Kidney (tissue), 14 donors: ENCODE data around the gene KXD1. TPM values are rescaled to one million over a fixed set of nuclear protein-coding genes. Genes with fewer than 3 reads are reported as not detected.
"Not testable (repeated sequence)": the region's sequence is repeated elsewhere in the genome, so short reads cannot be mapped to it uniquely, and the experiment has no call there.

Experiments
- DNase-seq, 5 donors: peaks; one replicate each; pipeline ENCODE4 v3.0.0-alpha.2; 2013 to 2020
- FAIRE-seq: peaks from 2 replicates; lab custom pipeline; 2012; peaks lifted over from hg19 to GRCh38; lab: Jason Lieb, UNC
- H3K27ac ChIP-seq, 2 donors: one replicate each; pipeline ENCODE4 v1.7.0; 2013; ENCODE audit warnings: low read depth in 2 of 2, low read length in 2 of 2, inconsistent platforms in 1 of 2
- H3K27me3 ChIP-seq: one replicate; pipeline ENCODE4 v1.7.1; 2013; ENCODE audit warnings: low read length, inconsistent platforms; ENCODE audit not compliant: control insufficient read depth, insufficient read depth
- H3K36me3 ChIP-seq, 3 donors: one replicate each; pipeline versions ENCODE4 v1.7.0 to v1.7.1; 2013; ENCODE audit warnings: low read length in 3 of 3, control low read depth in 1 of 3, inconsistent platforms in 1 of 3; ENCODE audit not compliant: insufficient read depth in 3 of 3, control insufficient read depth in 2 of 3
- H3K4me1 ChIP-seq, 3 donors: one replicate each; pipeline versions ENCODE4 v1.7.0 to v1.7.1; 2013; ENCODE audit warnings: low read length in 3 of 3, inconsistent platforms in 1 of 3, low read depth in 1 of 3; ENCODE audit not compliant: control insufficient read depth in 2 of 3, insufficient read depth in 2 of 3
- H3K4me3 ChIP-seq, 3 donors: one replicate each; pipeline versions ENCODE4 v1.7.0 to v1.8.1; 2013; ENCODE audit warnings: low read length in 3 of 3, control low read depth in 1 of 3, inconsistent platforms in 1 of 3
- H3K9ac ChIP-seq, 3 donors: one replicate each; pipeline versions ENCODE4 v1.7.0 to v1.7.1; 2013; ENCODE audit warnings: low read length in 3 of 3, control low read depth in 1 of 3, inconsistent platforms in 1 of 3
- H3K9me3 ChIP-seq, 3 donors: one replicate each; pipeline versions ENCODE4 v1.7.0 to v1.7.1; 2013; ENCODE audit warnings: low read length in 3 of 3, control low read depth in 1 of 3, inconsistent platforms in 1 of 3; ENCODE audit not compliant: control insufficient read depth in 2 of 3, insufficient read depth in 1 of 3
- intact Hi-C: fragments of 100-400 bp; cut with DNase I; formaldehyde crosslinking; loops from one replicate; pipeline ENCODE4 v1.11.1; 2022
- polyA plus RNA-seq: library from polyadenylated mRNA; stranded (reverse); fragments of 350-450 nt; fragmentation: Illumina TruSeq; extraction: RNeasy Lipid Tissue Mini Kit (QIAGEN cat#74804); gene quantifications from one replicate; pipeline ENCODE4 v1.2.3, GENCODE V29; 2014; ENCODE audit warnings: low read depth, low replicate concordance; ENCODE audit not compliant: insufficient read depth
- total RNA-seq: library from RNA; stranded (reverse); fragmentation: NEBNext Ultra II Directional; extraction: Animal tissue kit (Norgen Biotek cat#: 25700); gene quantifications from one replicate; pipeline ENCODE4 v1.2.1, GENCODE V29; 2021
- TF ChIP-seq, protein P1 (sequence below): IDR thresholded peaks from 3 replicates; pipeline ENCODE4 v1.5.1; 2012; ENCODE audit warnings: mild to moderate bottlenecking, moderate library complexity, borderline replicate concordance; ENCODE audit not compliant: insufficient read depth; ENCODE audit errors: extremely low read depth
- donor health status: control.
- donor health status: control.
- donor health status: control.
- donor health status: control.
- donor health status: control.
- donor health status: DM: yes; HTN: yes; CAD: no.
- donor health status: Normal renal cell carcinoma (clear cell type).

KXD1 gene
- total and polyA plus RNA-seq, 2 donors from 2014 or later: 56.3 to 69.9 TPM

DNA sequence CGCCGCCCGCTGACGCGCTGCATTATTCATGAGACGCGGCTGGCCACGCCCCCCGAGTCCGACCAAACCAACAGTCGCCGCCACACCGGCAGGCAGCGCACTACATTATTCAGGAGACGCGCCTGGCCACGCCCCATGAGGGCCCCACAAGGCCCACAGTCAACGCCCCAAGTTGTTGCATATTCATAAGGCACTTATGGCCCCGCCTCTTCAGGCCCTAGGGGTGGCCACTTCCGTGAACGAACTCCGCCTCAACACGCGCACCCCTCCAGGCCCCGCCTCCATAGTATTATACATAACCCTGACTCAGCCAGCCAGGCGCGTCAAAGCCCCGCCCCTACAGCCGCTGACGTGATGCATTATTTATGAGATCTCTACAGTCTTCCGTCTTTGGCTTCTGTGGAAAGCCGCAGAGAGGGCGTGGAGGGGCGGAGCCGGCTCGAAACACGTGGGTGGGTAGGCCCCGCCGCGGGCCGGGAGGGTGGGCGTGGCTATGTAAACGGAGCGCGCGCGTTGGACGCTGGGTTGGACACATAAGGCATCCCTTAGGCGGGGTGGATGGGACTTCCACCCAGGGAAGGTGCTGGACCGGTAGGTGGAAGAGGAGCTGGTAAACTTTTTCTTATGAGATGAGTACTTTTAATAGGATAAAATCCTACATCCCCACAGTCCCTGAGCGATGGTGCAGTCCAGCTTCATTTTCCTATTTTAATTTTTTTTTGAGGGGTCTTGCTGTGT lies 35.4 kb upstream of the KXD1 start:
- H3K4me3 ChIP-seq: peak overlapping the region in 2 of 3 donors; percentile 52 to 83

DNA sequence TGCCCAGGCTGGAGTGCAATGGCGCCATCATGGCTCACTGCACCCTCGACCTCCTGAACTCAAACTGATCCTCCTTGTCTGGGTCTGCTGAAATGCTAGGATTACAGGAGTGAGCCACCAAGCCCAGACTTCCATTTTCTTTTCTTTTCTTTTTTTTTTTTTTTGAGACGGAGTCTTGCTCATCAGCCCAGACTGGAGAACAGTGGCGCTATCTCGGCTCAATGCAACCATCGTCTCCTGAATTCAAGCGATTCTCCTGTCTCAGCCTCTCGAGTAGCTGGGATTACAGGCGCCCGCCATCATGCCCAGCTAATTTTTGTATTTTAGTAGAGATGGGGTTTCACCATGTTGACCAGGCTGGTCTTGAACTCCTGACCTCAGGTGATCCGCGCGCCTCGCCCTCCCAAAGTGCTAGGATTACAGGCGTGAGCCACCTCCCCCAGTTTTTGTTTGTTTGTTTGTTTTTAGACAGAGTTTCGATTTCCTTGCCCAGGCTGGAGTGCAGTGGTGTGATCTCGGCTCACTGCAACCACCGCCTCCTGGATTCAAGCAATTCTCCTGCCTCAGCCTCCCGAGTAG lies 34.7 kb upstream of the KXD1 start:
- peaks cover 2 to 19% (median 11%) of the 10 kb centered on the region in 3 donors for H3K4me1 ChIP-seq
- intact Hi-C loops, H3K36me3 ChIP-seq, H3K9ac ChIP-seq, H3K27me3 ChIP-seq, FAIRE-seq, H3K27ac ChIP-seq, DNase-seq, H3K9me3 ChIP-seq: not testable (repeated sequence)
- peak overlapping the region in 2 of 3 donors; percentile 51 to 52 for H3K4me3 ChIP-seq

More for the DNA sequence above, 35.4 kb upstream of the KXD1 start:
- Histone ChIP-seq H3K27ac (peak overlapping the region; percentile 95 to 99), H3K9ac (no peak overlapping the region), H3K36me3 (no peaks in the 10 kb centered on the region), H3K4me1 (peaks cover 2 to 19% (median 11%) of the 10 kb centered on the region in 3 donors), H3K9me3 (no peaks in the 10 kb centered on the region), H3K27me3 (no peaks in the 10 kb centered on the region)
- DNase-seq: peak; percentile 100
- FAIRE-seq: peak; percentile 99
- TF ChIP-seq, protein P1, sequence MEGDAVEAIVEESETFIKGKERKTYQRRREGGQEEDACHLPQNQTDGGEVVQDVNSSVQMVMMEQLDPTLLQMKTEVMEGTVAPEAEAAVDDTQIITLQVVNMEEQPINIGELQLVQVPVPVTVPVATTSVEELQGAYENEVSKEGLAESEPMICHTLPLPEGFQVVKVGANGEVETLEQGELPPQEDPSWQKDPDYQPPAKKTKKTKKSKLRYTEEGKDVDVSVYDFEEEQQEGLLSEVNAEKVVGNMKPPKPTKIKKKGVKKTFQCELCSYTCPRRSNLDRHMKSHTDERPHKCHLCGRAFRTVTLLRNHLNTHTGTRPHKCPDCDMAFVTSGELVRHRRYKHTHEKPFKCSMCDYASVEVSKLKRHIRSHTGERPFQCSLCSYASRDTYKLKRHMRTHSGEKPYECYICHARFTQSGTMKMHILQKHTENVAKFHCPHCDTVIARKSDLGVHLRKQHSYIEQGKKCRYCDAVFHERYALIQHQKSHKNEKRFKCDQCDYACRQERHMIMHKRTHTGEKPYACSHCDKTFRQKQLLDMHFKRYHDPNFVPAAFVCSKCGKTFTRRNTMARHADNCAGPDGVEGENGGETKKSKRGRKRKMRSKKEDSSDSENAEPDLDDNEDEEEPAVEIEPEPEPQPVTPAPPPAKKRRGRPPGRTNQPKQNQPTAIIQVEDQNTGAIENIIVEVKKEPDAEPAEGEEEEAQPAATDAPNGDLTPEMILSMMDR: peak; percentile 14
- intact Hi-C loops: no loop called here

DNA sequence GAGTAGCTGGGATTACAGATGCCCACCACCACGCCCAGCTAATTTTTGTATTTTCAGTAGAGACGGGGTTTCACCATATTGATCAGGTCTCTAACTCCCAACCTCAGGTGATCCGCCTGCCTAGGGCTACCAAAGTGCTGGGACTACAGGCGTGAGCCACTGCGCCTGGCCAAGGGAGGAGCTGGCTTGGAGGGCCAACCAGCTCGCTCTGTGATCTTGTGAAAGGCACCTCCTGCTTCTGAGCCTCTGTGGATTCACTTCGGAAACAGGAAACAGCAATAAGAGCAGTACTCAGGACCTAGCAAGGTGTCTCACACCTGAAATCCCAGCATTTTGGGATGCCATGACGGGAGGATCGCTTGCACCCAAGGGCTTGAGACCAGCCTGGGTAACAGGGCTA lies 33.8 kb upstream of the KXD1 start:
- TF ChIP-seq, protein P1: no peak
- no peak overlapping the region for H3K4me3 ChIP-seq
- no peak for DNase-seq
- H3K27me3 ChIP-seq: no peaks in the 10 kb centered on the region
- no peak overlapping the region for H3K27ac ChIP-seq
- no peak overlapping the region for H3K9ac ChIP-seq
- peaks cover 2 to 12% (median 9%) of the 10 kb centered on the region in 3 donors for H3K4me1 ChIP-seq
- no peaks in the 10 kb centered on the region for H3K36me3 ChIP-seq
- no peaks in the 10 kb centered on the region for H3K9me3 ChIP-seq
- intact Hi-C loops: no loop called here
- FAIRE-seq: no peak

DNA sequence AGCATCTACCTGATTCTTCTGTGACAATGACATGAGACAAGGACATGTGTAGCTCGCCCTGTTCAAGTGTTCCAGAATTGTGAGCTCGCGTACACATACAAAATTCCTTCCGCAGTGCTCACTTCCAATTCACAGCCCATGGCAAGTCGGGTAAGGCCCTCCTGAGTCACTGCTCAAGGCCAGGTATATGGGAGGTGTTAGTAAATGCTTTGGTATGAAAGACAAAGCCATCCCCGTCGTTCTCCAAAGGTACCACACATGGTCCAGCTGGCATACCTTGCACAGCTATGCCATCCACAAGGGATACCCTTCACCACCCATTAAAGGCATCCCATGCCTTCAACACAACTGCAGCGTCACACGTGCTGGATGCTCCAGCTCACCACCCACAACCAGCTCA lies 31.4 kb upstream of the KXD1 start:
- Histone ChIP-seq H3K4me3 (no peak overlapping the region), H3K27me3 (no peaks in the 10 kb centered on the region), H3K4me1 (no peaks in the 10 kb centered on the region), H3K36me3 (peaks cover 0 to 2% (median 2%) of the 10 kb centered on the region in 3 donors), H3K9ac (no peak overlapping the region), H3K27ac (no peak overlapping the region), H3K9me3 (no peaks in the 10 kb centered on the region)
- TF ChIP-seq, protein P1: no peak
- intact Hi-C loops: no loop called here
- FAIRE-seq: no peak
- DNase-seq: no peak
